WTC11 (cell line): ENCODE measurements around the gene CLN5.

Source experiments
- CREB1 ChIP-seq: sonication (generic); formaldehyde crosslinking; IDR thresholded peaks from 2 replicates; pipeline ENCODE4 v1.8.0; 2023; ENCODE audit warnings: mild to moderate bottlenecking, missing genetic modification reagents
- CTCF ChIP-seq: fragments of 200-600 bp; IDR thresholded peaks from 2 replicates; pipeline ENCODE4 v1.8.0; 2022; ENCODE audit warnings: antibody characterized with exemption
- ELF4 ChIP-seq: sonication (generic); formaldehyde crosslinking; IDR thresholded peaks from 2 replicates; pipeline ENCODE4 v1.8.1; 2022; ENCODE audit warnings: low read depth, mild to moderate bottlenecking, moderate library complexity, missing genetic modification reagents
- NFATC4 ChIP-seq: fragments of 250-450 bp; sonication (Bioruptor Pico); IDR thresholded peaks from 2 replicates; pipeline ENCODE4 v1.9.0; 2021; ENCODE audit warnings: mild to moderate bottlenecking
- PRDM15 ChIP-seq: sonication (generic); formaldehyde crosslinking; IDR thresholded peaks from 2 replicates; pipeline ENCODE4 v1.8.0; 2022; ENCODE audit warnings: missing genetic modification reagents
- RELA ChIP-seq: sonication (generic); formaldehyde crosslinking; IDR thresholded peaks from 2 replicates; pipeline ENCODE4 v1.8.1; 2022; ENCODE audit warnings: missing genetic modification reagents, mild to moderate bottlenecking, borderline replicate concordance
- SP1 ChIP-seq: sonication (generic); formaldehyde crosslinking; conservative IDR thresholded peaks from 2 replicates; pipeline ENCODE4 v1.8.1; 2022; ENCODE audit warnings: missing genetic modification reagents
- TP53 ChIP-seq: sonication (generic); formaldehyde crosslinking; IDR thresholded peaks from 2 replicates; pipeline ENCODE4 v1.8.1; 2023; ENCODE audit warnings: mild to moderate bottlenecking, missing genetic modification reagents

GRCh38 chr13:76958841-76959432, 32.9 kb upstream of the CLN5 start:
- TF ChIP-seq NFATC4 (CRISPR knock-in tag) (no peak), CTCF (no peak), CREB1 (CRISPR knock-in tag) (no peak), ELF4 (CRISPR knock-in tag) (no peak), RELA (no peak), PRDM15 (CRISPR knock-in tag) (no peak), TP53 (CRISPR knock-in tag) (no peak), SP1 (CRISPR knock-in tag) (no peak)
